ENCODE measurements around the gene JAGN1. TPM values are rescaled to one million over a fixed set of nuclear protein-coding genes. Genes with fewer than 3 reads are reported as not detected.

JAGN1 gene
- total and polyA plus RNA-seq, 9 of the 15 experiments (the other 6 are each of a cell fraction or from before 2014, with no cell fraction given) = 31.6 to 77.8 (median 40.3) TPM

GRCh38 chr3:9933561-9934234 is 43.3 kb downstream of the JAGN1 start, which contains the start of gene CRELD1 (continued):
- TF ChIP-seq RERE (CRISPR knock-in tag; IDR thresholded peaks at IDR 0.05; ENCODE audit: borderline replicate concordance) = no peak
- no peak for TF ChIP-seq SMAD3 (CRISPR knock-in tag; conservative IDR thresholded peaks at IDR 0.05)
- no peak for TF ChIP-seq ZNF76 (CRISPR knock-in tag; IDR thresholded peaks at IDR 0.05; ENCODE audit: borderline replicate concordance)
- TF ChIP-seq ZNF445 (CRISPR knock-in tag; IDR thresholded peaks at IDR 0.05; ENCODE audit: low read depth) = no peak
- TF ChIP-seq ZNF280A (IDR thresholded peaks at IDR 0.05; ENCODE audit: low read depth, partially characterized antibody) = no peak
- no peak for TF ChIP-seq MED1 (CRISPR knock-in tag; IDR thresholded peaks at IDR 0.05; ENCODE audit: borderline replicate concordance)
- no peak for TF ChIP-seq ZNF785 (CRISPR knock-in tag; IDR thresholded peaks at IDR 0.05)
- TF ChIP-seq CHD4 (IDR thresholded peaks at IDR 0.05; ENCODE audit: insufficient read depth, insufficient replicate concordance, low read depth, low read length, poor library complexity, severe bottlenecking) = no peak
- no peak for TF ChIP-seq NR2F6 (CRISPR knock-in tag; IDR thresholded peaks at IDR 0.05)
- no peak for TF ChIP-seq PCBP2 (IDR thresholded peaks at IDR 0.05; ENCODE audit: low read depth, low read length, poor library complexity, severe bottlenecking)
- no peak for TF ChIP-seq ZNF3 (CRISPR knock-in tag; IDR thresholded peaks at IDR 0.05)
- peak; percentile 56; the same call in 1 of the 2 replicates for TF ChIP-seq EGR1 (conservative IDR thresholded peaks at IDR 0.05)
- TF ChIP-seq POLR2G (IDR thresholded peaks at IDR 0.05; ENCODE audit: low read depth, low read length) = peak; percentile 87
- no peak for TF ChIP-seq SNAPC5 (CRISPR knock-in tag; IDR thresholded peaks at IDR 0.05)
- no peak for TF ChIP-seq ZNF212 (CRISPR knock-in tag; IDR thresholded peaks at IDR 0.05)
- no peak for TF ChIP-seq XRCC3 (IDR thresholded peaks at IDR 0.05)
- no peak for TF ChIP-seq KAT7 (CRISPR knock-in tag; IDR thresholded peaks at IDR 0.05; ENCODE audit: borderline replicate concordance)
- peak; percentile 82; the same call in 1 of the 2 replicates for TF ChIP-seq PHF8 (IDR thresholded peaks at IDR 0.05; ENCODE audit: borderline replicate concordance, low read length)
- 0 out of 2 replicates have a peak, but pooled peaks have one; percentile 15 for TF ChIP-seq SMARCE1 (IDR thresholded peaks at IDR 0.05)
- peak in 2 of 3 experiments; percentile 24 for TF ChIP-seq YY1 (IDR thresholded peaks at IDR 0.05; ENCODE audit: borderline replicate concordance in 1 of 3, control insufficient read depth in 1 of 3, extremely low read depth in 1 of 3, insufficient read depth in 3 of 3, insufficient read length in 1 of 3, insufficient replicate concordance in 2 of 3, low read depth in 1 of 3, low read length in 2 of 3)

Measured in K562 (cell line).